ENCODE data around the gene TCEANC. TPM values are rescaled to one million over a fixed set of nuclear protein-coding genes. Genes with fewer than 3 reads are reported as not detected.
"Not testable (repeated sequence)": the region's sequence is repeated elsewhere in the genome, so short reads cannot be mapped to it uniquely, and the experiment has no call there.

TCEANC gene
- total RNA-seq, 1 experiment from 2014 or later, result 4.0 TPM

GRCh38 chrX:13673016-13673415 lies 20.1 kb downstream of the TCEANC start:
- peaks cover 42% of the 10 kb centered on the region for H3K27me3 Mint-ChIP-seq (ENCODE audit: insufficient read depth, unreplicated experiment)
- no peaks in the 10 kb centered on the region for H3K4me1 Mint-ChIP-seq (ENCODE audit: insufficient read depth, unreplicated experiment)
- intact Hi-C loops (cut with micrococcal nuclease), result no loop called here
- ChIA-PET POLR2A (interaction anchor here (0.7 to 1.4 kb wide), 2 partner anchors 12 to 20 kb away, joined by 3 to 4 read pairs; no protein-coding TSS in a partner anchor), CTCF (interaction anchor here (0.6 to 1.0 kb wide), 2 partner anchors 80 to 166 kb away, joined by 3 read pairs; no protein-coding TSS in a partner anchor)
- no TSS peak for BruUV-seq (replicated peaks)
- H3K36me3 Mint-ChIP-seq (ENCODE audit: insufficient read depth, unreplicated experiment), result no peaks in the 10 kb centered on the region
- no peak overlapping the region for H3K4me3 Mint-ChIP-seq (ENCODE audit: unreplicated experiment)
- H3K9me3 Mint-ChIP-seq (ENCODE audit: unreplicated experiment), result no peaks in the 10 kb centered on the region
- TF ChIP-seq CTCF (IDR thresholded peaks at IDR 0.05; ENCODE audit: unreplicated experiment), result no peak
- H3K27ac Mint-ChIP-seq (ENCODE audit: low read depth, unreplicated experiment), result no peak overlapping the region
- no peak for DNase-seq (ENCODE audit: unreplicated experiment)

- Mint-ChIP-seq H3K27ac (ENCODE audit: low read depth, unreplicated experiment) (no peak overlapping the region), H3K36me3 (ENCODE audit: insufficient read depth, unreplicated experiment) (no peaks in the 10 kb centered on the region), H3K4me1 (ENCODE audit: insufficient read depth, unreplicated experiment) (no peaks in the 10 kb centered on the region), H3K27me3 (ENCODE audit: insufficient read depth, unreplicated experiment) (peaks cover 42% of the 10 kb centered on the region), H3K9me3 (ENCODE audit: unreplicated experiment) (no peaks in the 10 kb centered on the region), H3K4me3 (ENCODE audit: unreplicated experiment) (no peak overlapping the region)
- DNase-seq (ENCODE audit: unreplicated experiment), result no peak
- ChIA-PET POLR2A (interaction anchor here (1.8 kb wide), 1 partner anchor 12 kb away, joined by 12 read pairs; the partner anchor contains the start of gene RAB9A), CTCF (no interaction called here)
- TF ChIP-seq CTCF (IDR thresholded peaks at IDR 0.05; ENCODE audit: unreplicated experiment), result no peak
- intact Hi-C loops (cut with micrococcal nuclease), result no loop called here
- no TSS peak for BruUV-seq (replicated peaks)
Measured at GRCh38 chrX:13676885-13677284, 23.9 kb downstream of the TCEANC start.

- H3K9me3 Mint-ChIP-seq (ENCODE audit: unreplicated experiment); DNase-seq (ENCODE audit: unreplicated experiment); BruUV-seq (replicated peaks); H3K4me1 Mint-ChIP-seq (ENCODE audit: insufficient read depth, unreplicated experiment); H3K27ac Mint-ChIP-seq (ENCODE audit: low read depth, unreplicated experiment); intact Hi-C loops (cut with micrococcal nuclease); H3K4me3 Mint-ChIP-seq (ENCODE audit: unreplicated experiment); H3K36me3 Mint-ChIP-seq (ENCODE audit: insufficient read depth, unreplicated experiment): not testable (repeated sequence)
- H3K27me3 Mint-ChIP-seq (ENCODE audit: insufficient read depth, unreplicated experiment), result peaks cover 35% of the 10 kb centered on the region
- ChIA-PET CTCF (interaction anchor here (0.6 to 1.3 kb wide), 2 partner anchors 34 to 184 kb away, joined by 4 read pairs; no protein-coding TSS in a partner anchor), POLR2A (interaction anchor here (1.5 kb wide), 1 partner anchor 53 kb away, joined by 3 read pairs; no protein-coding TSS in a partner anchor)
Measured at GRCh38 chrX:13679700-13680099, 26.8 kb downstream of the TCEANC start.

GRCh38 chrX:13681595-13681994 lies 28.7 kb downstream of the TCEANC start:
- no peak for TF ChIP-seq CTCF (IDR thresholded peaks at IDR 0.05; ENCODE audit: unreplicated experiment)
- no peaks in the 10 kb centered on the region for H3K9me3 Mint-ChIP-seq (ENCODE audit: unreplicated experiment)
- POLR2A ChIA-PET, result interaction anchor here (1.5 kb wide), 1 partner anchor 12 kb away, joined by 8 read pairs; no protein-coding TSS in a partner anchor
- no TSS peak for BruUV-seq (replicated peaks)
- DNase-seq (ENCODE audit: unreplicated experiment), result no peak
- CTCF ChIA-PET, result interaction anchor here (0.6 kb wide), 1 partner anchor 37 kb away, joined by 4 read pairs; no protein-coding TSS in a partner anchor
- peaks cover 10% of the 10 kb centered on the region for H3K4me1 Mint-ChIP-seq (ENCODE audit: insufficient read depth, unreplicated experiment)
- intact Hi-C loops (cut with micrococcal nuclease), result no loop called here
- no peaks in the 10 kb centered on the region for H3K36me3 Mint-ChIP-seq (ENCODE audit: insufficient read depth, unreplicated experiment)
- H3K27ac Mint-ChIP-seq (ENCODE audit: low read depth, unreplicated experiment), result no peak overlapping the region
- H3K27me3 Mint-ChIP-seq (ENCODE audit: insufficient read depth, unreplicated experiment), result peaks cover 23% of the 10 kb centered on the region
- H3K4me3 Mint-ChIP-seq (ENCODE audit: unreplicated experiment), result no peak overlapping the region

All from MCF 10A (cell line).